AG10803 (cell line): ENCODE data around the gene SLCO3A1.

Experiments
- DNase-seq: peaks from one replicate; pipeline ENCODE4 v3.0.0; 2010; ENCODE audit warnings: low read depth
- H3K4me3 ChIP-seq: 2 replicates; pipeline ENCODE4 v1.5.1; 2011; ENCODE audit warnings: mild to moderate bottlenecking, low read length, control low read depth
- CTCF ChIP-seq: conservative IDR thresholded peaks from 2 replicates; pipeline ENCODE4 v1.5.1; 2011; ENCODE audit warnings: mild to moderate bottlenecking, low read length, control low read depth, inconsistent platforms

SLCO3A1 gene

GRCh38 chr15:91924183-91924582 is 70.7 kb downstream of the SLCO3A1 start:
- no peak for DNase-seq
- no peak overlapping the region for H3K4me3 ChIP-seq
- TF ChIP-seq CTCF = no peak

- DNase-seq = no peak
Observed at GRCh38 chr15:91924837-91925495, 71.5 kb downstream of the SLCO3A1 start.

GRCh38 chr15:91925794-91926193 is 72.3 kb downstream of the SLCO3A1 start:
- H3K4me3 ChIP-seq = no peak overlapping the region
- no peak for DNase-seq
- TF ChIP-seq CTCF = no peak

More at GRCh38 chr15:91924837-91925495, 71.5 kb downstream of the SLCO3A1 start:
- no peak overlapping the region for H3K4me3 ChIP-seq
- TF ChIP-seq CTCF = no peak

- DNase-seq = peak; percentile 25
- no peak overlapping the region for H3K4me3 ChIP-seq
- TF ChIP-seq CTCF = no peak
Observed at GRCh38 chr15:91926908-91927270, 73.4 kb downstream of the SLCO3A1 start.

GRCh38 chr15:91927585-91927984 is 74.1 kb downstream of the SLCO3A1 start:
- no peak for TF ChIP-seq CTCF
- H3K4me3 ChIP-seq = no peak overlapping the region
- DNase-seq = no peak

GRCh38 chr15:91928675-91929074 is 75.2 kb downstream of the SLCO3A1 start:
- no peak overlapping the region for H3K4me3 ChIP-seq
- no peak for DNase-seq
- TF ChIP-seq CTCF = no peak

GRCh38 chr15:91929509-91929908 is 76.0 kb downstream of the SLCO3A1 start:
- peak; percentile 28 for DNase-seq
- TF ChIP-seq CTCF = no peak
- H3K4me3 ChIP-seq = no peak overlapping the region
